Cardiac fibroblast (primary cell): ENCODE results near the gene CTDP1.
"Not testable (repeated sequence)": the region's sequence is repeated elsewhere in the genome, so short reads cannot be mapped to it uniquely, and the experiment has no call there.

Source experiments
- DNase-seq, 2 donors: peaks; one replicate each; pipeline versions ENCODE4 v3.0.0 to v3.0.0-alpha.2; 2010; ENCODE audit warnings: low read depth in 2 of 2
- H3K4me3 ChIP-seq, 2 donors: replicated peaks in 1 of 2; 1 replicate in 1 of 2; 2 replicates in 1 of 2; pipeline ENCODE4 v1.5.1; 2011; ENCODE audit warnings: low read depth in 2 of 2, low read length in 2 of 2, mild to moderate bottlenecking in 2 of 2, moderate library complexity in 1 of 2
- TF ChIP-seq, protein P1 (sequence below): IDR thresholded peaks from one replicate; pipeline ENCODE4 v1.5.1; 2011; ENCODE audit warnings: low read depth, mild to moderate bottlenecking, low read length, inconsistent platforms

The CTDP1 gene

DNA sequence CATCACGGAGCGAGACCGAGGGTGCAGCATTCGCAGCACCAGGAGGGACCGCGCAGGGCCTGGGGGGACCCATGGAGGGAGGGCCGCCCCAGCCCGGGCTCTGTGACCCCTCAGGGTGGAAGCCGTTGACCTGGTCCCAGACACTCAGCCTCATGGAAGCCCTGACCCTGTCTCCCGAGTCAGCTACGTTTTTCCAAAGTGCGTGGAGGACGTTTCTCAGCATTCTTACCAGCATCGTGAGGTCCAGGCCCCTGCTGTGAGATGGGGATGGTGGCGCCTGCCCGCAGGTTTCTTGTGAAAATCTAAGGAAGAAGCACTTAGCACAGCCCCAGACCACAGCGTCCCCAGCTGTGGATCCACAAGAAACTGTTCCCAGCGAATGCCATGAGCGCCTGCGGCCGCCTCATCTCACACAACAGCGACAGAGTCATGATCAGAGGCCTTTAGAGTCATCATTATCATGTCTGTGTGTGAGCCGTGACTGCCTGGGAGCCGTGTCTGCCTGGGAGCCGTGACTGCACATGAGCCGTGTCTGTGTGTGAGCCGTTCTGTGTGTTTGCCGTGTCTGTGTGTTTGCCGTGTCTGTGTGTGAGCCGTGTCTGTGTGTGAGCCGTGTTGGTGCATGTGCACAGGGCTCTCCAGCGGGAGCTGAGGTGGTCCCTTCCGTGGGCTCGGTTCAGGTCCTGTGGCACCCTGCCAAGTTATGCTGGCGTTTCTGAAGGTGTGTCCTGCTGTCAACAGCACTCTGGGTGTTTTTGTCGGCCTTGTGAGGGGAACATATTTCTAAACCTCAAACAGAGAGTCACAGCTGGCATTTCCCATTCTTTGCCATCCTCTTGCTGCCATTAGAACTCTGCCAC, 68.9 kb downstream of the CTDP1 start:
- no peak overlapping the region for H3K4me3 ChIP-seq
- TF ChIP-seq, protein P1, sequence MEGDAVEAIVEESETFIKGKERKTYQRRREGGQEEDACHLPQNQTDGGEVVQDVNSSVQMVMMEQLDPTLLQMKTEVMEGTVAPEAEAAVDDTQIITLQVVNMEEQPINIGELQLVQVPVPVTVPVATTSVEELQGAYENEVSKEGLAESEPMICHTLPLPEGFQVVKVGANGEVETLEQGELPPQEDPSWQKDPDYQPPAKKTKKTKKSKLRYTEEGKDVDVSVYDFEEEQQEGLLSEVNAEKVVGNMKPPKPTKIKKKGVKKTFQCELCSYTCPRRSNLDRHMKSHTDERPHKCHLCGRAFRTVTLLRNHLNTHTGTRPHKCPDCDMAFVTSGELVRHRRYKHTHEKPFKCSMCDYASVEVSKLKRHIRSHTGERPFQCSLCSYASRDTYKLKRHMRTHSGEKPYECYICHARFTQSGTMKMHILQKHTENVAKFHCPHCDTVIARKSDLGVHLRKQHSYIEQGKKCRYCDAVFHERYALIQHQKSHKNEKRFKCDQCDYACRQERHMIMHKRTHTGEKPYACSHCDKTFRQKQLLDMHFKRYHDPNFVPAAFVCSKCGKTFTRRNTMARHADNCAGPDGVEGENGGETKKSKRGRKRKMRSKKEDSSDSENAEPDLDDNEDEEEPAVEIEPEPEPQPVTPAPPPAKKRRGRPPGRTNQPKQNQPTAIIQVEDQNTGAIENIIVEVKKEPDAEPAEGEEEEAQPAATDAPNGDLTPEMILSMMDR: no peak
- no peak for DNase-seq

GRCh38 chr18:79749251-79750191, 69.9 kb downstream of the CTDP1 start:
- peak in 1 of 2 donors; percentile 64 for DNase-seq
- TF ChIP-seq, protein P1: no peak
- no peak overlapping the region for H3K4me3 ChIP-seq

GRCh38 chr18:79750980-79751571, 71.5 kb downstream of the CTDP1 start:
- DNase-seq: no peak

DNA sequence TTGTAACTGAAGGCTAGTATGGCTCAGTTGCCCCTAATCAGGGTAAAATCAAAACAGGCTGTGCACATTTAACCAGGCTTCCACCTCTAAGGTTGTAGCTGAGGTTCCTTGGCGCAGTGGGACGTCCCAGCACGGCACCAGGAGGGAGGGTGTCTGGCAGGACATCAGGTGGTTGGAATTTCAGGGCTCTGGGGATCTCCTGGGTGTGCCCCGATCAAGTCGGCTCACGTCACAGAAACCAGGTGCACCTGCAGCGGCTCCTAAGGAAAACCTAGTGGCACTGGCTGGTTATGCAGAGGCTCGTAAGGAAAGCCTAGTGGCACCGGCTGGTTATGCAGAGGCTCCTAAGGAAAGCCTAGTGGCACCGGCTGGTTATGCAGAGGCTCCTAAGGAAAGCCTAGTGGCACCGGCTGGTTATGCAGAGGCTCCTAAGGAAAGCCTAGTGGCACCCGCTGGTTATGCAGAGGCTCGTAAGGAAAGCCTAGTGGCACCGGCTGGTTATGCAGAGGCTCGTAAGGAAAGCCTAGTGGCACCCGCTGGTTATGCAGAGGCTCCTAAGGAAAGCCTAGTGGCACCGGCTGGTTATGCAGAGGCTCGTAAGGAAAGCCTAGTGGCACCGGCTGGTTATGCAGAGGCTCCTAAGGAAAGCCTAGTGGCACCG, 72.4 kb downstream of the CTDP1 start:
- DNase-seq: not testable (repeated sequence)

More at GRCh38 chr18:79750980-79751571, 71.5 kb downstream of the CTDP1 start:
- H3K4me3 ChIP-seq: no peak overlapping the region
- TF ChIP-seq, protein P1: no peak

DNA sequence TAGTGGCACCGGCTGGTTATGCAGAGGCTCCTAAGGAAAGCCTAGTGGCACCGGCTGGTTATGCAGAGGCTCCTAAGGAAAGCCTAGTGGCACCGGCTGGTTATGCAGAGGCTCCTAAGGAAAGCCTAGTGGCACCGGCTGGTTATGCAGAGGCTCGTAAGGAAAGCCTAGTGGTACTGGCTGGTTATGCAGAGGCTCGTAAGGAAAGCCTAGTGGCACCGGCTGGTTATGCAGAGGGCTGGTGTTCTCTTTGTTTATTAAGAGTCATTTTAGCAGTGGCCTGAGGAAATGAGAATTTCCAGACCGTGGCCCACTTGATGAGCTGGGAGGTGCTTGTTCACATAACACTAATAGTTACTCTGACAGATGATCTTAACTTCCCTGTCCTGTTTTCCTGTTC, 73.3 kb downstream of the CTDP1 start:
- not testable (repeated sequence) for H3K4me3 ChIP-seq, DNase-seq

More for the DNA sequence above, 72.4 kb downstream of the CTDP1 start:
- not testable (repeated sequence) for H3K4me3 ChIP-seq

DNA sequence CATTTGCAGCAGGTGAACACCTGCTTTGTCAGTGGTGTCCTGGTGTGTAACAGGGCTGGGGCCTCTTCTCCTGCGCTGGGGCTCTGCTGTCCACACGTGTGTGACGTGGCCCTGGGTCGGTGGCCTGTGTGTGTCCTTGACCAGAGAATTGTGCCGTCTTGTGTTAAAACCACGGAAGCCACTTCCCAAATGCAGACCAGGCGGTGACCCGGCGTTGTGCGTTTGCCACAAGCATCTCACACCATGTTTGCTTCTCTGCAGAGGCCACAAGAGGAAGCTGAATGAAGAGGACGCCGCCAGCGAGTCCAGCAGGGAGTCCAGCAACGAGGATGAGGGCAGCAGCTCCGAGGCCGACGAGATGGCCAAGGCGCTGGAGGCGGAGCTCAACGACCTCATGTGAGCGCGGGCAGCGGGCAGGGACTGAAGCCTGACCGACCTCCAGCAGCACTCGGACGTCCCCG, 73.8 kb downstream of the CTDP1 start:
- TF ChIP-seq, protein P1: no peak
- DNase-seq: no peak
- no peak overlapping the region for H3K4me3 ChIP-seq

DNA sequence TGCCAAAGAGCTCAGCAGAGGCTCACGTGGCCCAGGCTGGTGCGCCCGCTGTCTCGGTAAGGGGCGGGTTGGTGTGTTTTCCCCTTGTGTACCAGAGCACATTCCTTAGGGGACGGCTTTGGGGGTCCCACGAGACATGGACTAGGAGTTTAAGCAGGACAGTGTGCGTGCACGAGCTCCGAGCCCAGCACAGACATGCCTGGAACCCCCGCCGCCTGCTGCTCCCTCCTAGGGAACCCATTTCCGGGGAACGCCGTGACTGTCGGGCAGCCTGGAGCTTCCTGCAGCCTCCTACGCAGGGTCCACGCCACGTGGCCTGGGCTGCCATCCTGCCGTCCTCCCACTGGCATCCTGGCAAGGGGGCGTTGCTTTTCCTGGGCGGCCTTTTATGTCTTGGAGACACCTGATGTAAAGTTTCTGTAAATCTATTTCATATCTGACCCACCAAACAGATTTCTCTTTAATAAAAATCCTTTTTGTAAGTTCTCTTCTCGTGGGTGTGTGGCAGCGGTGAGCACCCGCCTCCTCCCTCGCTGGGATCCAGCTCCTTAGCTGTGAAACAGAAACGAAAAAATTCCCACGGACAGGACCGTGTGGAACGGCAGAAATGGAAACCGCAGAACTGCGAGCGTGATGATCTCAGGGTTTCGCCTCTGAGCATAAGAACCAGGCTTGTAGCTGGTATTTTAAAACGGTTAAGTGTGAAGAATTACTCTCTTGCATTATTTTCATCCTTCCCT, 74.6 kb downstream of the CTDP1 start:
- TF ChIP-seq, protein P1: no peak
- H3K4me3 ChIP-seq: no peak overlapping the region
- no peak for DNase-seq
